ENCODE measurements around the gene COL20A1. TPM values are rescaled to one million over a fixed set of nuclear protein-coding genes. Genes with fewer than 3 reads are reported as not detected.

COL20A1 gene
- total RNA-seq, 1 experiment from 2014 or later: 0.23 TPM

GRCh38 chr20:63381781-63382431 lies 88.9 kb downstream of the COL20A1 start:
- no peak overlapping the region for H3K27ac ChIP-seq (ENCODE audit: low read length)
- no peaks in the 10 kb centered on the region; the same call in 1 of the 2 replicates for H3K4me1 ChIP-seq (ENCODE audit: control insufficient read depth, insufficient read depth, low read length)
- intact Hi-C loops (cut with micrococcal nuclease; ENCODE audit: unreplicated experiment): loop anchor here (1.0 kb wide), 1 partner anchor 73 kb away; no protein-coding TSS in a partner anchor
- no peak overlapping the region for H3K4me3 ChIP-seq (ENCODE audit: low read depth in 2 of 2, low read length in 2 of 2)
- H3K9me3 ChIP-seq (ENCODE audit: control insufficient read depth, insufficient read depth, low read depth, low read length): peaks cover 3% of the 10 kb centered on the region; the same call in 1 of the 2 replicates
- H3K27me3 ChIP-seq (ENCODE audit: control insufficient read depth, insufficient read depth, low read length): no peaks in the 10 kb centered on the region
- no TSS peak for BruUV-seq (replicated peaks)
- ChIA-PET POLR2A (no interaction called here), CTCF (interaction anchor here (0.5 to 2.7 kb wide), 6 partner anchors 20 to 158 kb away, joined by 3 to 16 read pairs (median 10); no protein-coding TSS in a partner anchor)
- ATAC-seq: peak; percentile 64
- peak; percentile 5 for DNase-seq (ENCODE audit: low read depth, low spot score)
- 0 out of 4 replicates have a peak, but pooled peaks of 1 of the 2 experiments have one; percentile 17 for TF ChIP-seq REST (IDR thresholded peaks at IDR 0.05; ENCODE audit: insufficient read depth in 1 of 2, low read depth in 2 of 2, low read length in 1 of 2)
- peak; percentile 99 for TF ChIP-seq CTCF (IDR thresholded peaks at IDR 0.05)
- TF ChIP-seq SIN3A (IDR thresholded peaks at IDR 0.05; ENCODE audit: borderline replicate concordance, insufficient read depth, low read depth, low read length): no peak
- TF ChIP-seq POLR2AphosphoS5 (IDR thresholded peaks at IDR 0.05; ENCODE audit: low read depth, low read length): no peak
- TF ChIP-seq TCF7L2 (IDR thresholded peaks at IDR 0.05; ENCODE audit: low read depth, low read length): no peak
- H3K36me3 ChIP-seq (ENCODE audit: control insufficient read depth, insufficient read depth, low read length): no peaks in the 10 kb centered on the region
- in situ Hi-C loops (cut with HindIII; ENCODE audit: low pct_unique_long_range_greater_than_20kb, low sequenced_read_pairs): loop anchor here (25.0 kb wide), 1 partner anchor 95 kb away; the partner anchor contains the start of gene COL20A1

GRCh38 chr20:63382551-63383300 lies 89.7 kb downstream of the COL20A1 start:
- no TSS peak for BruUV-seq (replicated peaks)
- in situ Hi-C loops (cut with HindIII; ENCODE audit: low pct_unique_long_range_greater_than_20kb, low sequenced_read_pairs) (loop anchor here (25.0 kb wide), 1 partner anchor 95 kb away; the partner anchor contains the start of gene COL20A1), intact Hi-C loops (cut with micrococcal nuclease; ENCODE audit: unreplicated experiment) (loop anchor here (1.0 kb wide), 1 partner anchor 73 kb away; no protein-coding TSS in a partner anchor)
- no peaks in the 10 kb centered on the region for H3K27me3 ChIP-seq (ENCODE audit: control insufficient read depth, insufficient read depth, low read length)
- POLR2A ChIA-PET: no interaction called here
- H3K4me1 ChIP-seq (ENCODE audit: control insufficient read depth, insufficient read depth, low read length): no peaks in the 10 kb centered on the region; the same call in 1 of the 2 replicates
- CTCF ChIA-PET: interaction anchor here (0.5 to 2.7 kb wide), 6 partner anchors 21 to 159 kb away, joined by 3 to 16 read pairs (median 10); no protein-coding TSS in a partner anchor
- no peak overlapping the region for H3K4me3 ChIP-seq (ENCODE audit: low read depth in 2 of 2, low read length in 2 of 2)
- H3K27ac ChIP-seq (ENCODE audit: low read length): no peak overlapping the region
- H3K9me3 ChIP-seq (ENCODE audit: control insufficient read depth, insufficient read depth, low read depth, low read length): peaks cover 3% of the 10 kb centered on the region; the same call in 1 of the 2 replicates
- ATAC-seq: no peak
- H3K36me3 ChIP-seq (ENCODE audit: control insufficient read depth, insufficient read depth, low read length): no peaks in the 10 kb centered on the region
- DNase-seq (ENCODE audit: low read depth, low spot score): no peak
- TF ChIP-seq POLR2AphosphoS5 (IDR thresholded peaks at IDR 0.05; ENCODE audit: low read depth, low read length) (no peak), SIN3A (IDR thresholded peaks at IDR 0.05; ENCODE audit: borderline replicate concordance, insufficient read depth, low read depth, low read length) (no peak), CTCF (IDR thresholded peaks at IDR 0.05) (no peak), REST (IDR thresholded peaks at IDR 0.05; ENCODE audit: insufficient read depth in 1 of 2, low read depth in 2 of 2, low read length in 1 of 2) (no peak), TCF7L2 (IDR thresholded peaks at IDR 0.05; ENCODE audit: low read depth, low read length) (no peak)
